Tibial nerve (tissue), 4 donors: ENCODE data around the gene KMT2B.
"Not testable (repeated sequence)": the region's sequence is repeated elsewhere in the genome, so short reads cannot be mapped to it uniquely, and the experiment has no call there.

Source experiments
- EP300 ChIP-seq, 2 donors: sonication (generic); formaldehyde crosslinking; IDR thresholded peaks; one replicate each; pipeline ENCODE4 v1.6.1; 2017; ENCODE audit warnings: antibody characterized with exemption in 2 of 2, mild to moderate bottlenecking in 1 of 2
- POLR2A ChIP-seq, 2 donors: fragments of 450-650 bp; IDR thresholded peaks; one replicate each; pipeline ENCODE4 v1.6.1; 2017; ENCODE audit warnings: antibody characterized with exemption in 2 of 2, mild to moderate bottlenecking in 2 of 2, moderate library complexity in 2 of 2
- TF ChIP-seq, protein P1 (sequence below), 5 experiments: fragments of 200-600 bp in 3 of 5; fragments of 450-650 bp in 2 of 5; sonication (generic) in 3 of 5; IDR thresholded peaks; one replicate each; pipeline ENCODE4 v1.5.1; 2016 to 2019; ENCODE audit warnings: antibody characterized with exemption in 5 of 5, mild to moderate bottlenecking in 3 of 5, moderate library complexity in 2 of 5

GRCh38 chr19:35691106-35691505 is 26.7 kb upstream of the KMT2B start:
- TF ChIP-seq, protein P1, sequence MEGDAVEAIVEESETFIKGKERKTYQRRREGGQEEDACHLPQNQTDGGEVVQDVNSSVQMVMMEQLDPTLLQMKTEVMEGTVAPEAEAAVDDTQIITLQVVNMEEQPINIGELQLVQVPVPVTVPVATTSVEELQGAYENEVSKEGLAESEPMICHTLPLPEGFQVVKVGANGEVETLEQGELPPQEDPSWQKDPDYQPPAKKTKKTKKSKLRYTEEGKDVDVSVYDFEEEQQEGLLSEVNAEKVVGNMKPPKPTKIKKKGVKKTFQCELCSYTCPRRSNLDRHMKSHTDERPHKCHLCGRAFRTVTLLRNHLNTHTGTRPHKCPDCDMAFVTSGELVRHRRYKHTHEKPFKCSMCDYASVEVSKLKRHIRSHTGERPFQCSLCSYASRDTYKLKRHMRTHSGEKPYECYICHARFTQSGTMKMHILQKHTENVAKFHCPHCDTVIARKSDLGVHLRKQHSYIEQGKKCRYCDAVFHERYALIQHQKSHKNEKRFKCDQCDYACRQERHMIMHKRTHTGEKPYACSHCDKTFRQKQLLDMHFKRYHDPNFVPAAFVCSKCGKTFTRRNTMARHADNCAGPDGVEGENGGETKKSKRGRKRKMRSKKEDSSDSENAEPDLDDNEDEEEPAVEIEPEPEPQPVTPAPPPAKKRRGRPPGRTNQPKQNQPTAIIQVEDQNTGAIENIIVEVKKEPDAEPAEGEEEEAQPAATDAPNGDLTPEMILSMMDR (IDR thresholded peaks at IDR 0.05) = not testable (repeated sequence)
- not testable (repeated sequence) for TF ChIP-seq POLR2A, EP300 (IDR thresholded peaks at IDR 0.05)
